ENCODE data around the gene OAF. TPM values are rescaled to one million over a fixed set of nuclear protein-coding genes. Genes with fewer than 3 reads are reported as not detected.

The OAF gene
- total RNA-seq, 1 experiment from 2014 or later: 32.3 TPM

GRCh38 chr11:120261931-120262330, 51.1 kb downstream of the OAF start:
- ATAC-seq (no peak), DNase-seq (ENCODE audit: low read depth, low spot score) (no peak)
- intact Hi-C loops (cut with micrococcal nuclease): no loop called here
- Histone ChIP-seq H3K4me1 (ENCODE audit: control insufficient read depth in 1 of 2, insufficient read depth in 2 of 2, low read length in 2 of 2) (no peaks in the 10 kb centered on the region), H4K20me1 (ENCODE audit: insufficient read depth) (no peaks in the 10 kb centered on the region), H3K27me3 (ENCODE audit: insufficient read depth, low read length) (peaks cover 41% of the 10 kb centered on the region; the same call in 1 of the 2 replicates), H3K9me3 (ENCODE audit: control insufficient read depth in 1 of 2, insufficient read depth in 1 of 2, low read depth in 1 of 2, low read length in 2 of 2) (no peaks in the 10 kb centered on the region), H3K36me3 (ENCODE audit: control insufficient read depth in 1 of 2, insufficient read depth in 2 of 2, low read length in 2 of 2) (no peaks in the 10 kb centered on the region), H3K4me3 (replicated peaks in 1 of 2; ENCODE audit: low read depth in 1 of 2, low read length in 2 of 2) (no peak overlapping the region), H3K9me2 (ENCODE audit: insufficient read depth) (no peaks in the 10 kb centered on the region), H3K4me2 (ENCODE audit: low read length) (no peak overlapping the region), H2AFZ (ENCODE audit: low read depth, low read length, poor library complexity, severe bottlenecking) (no peak overlapping the region), H3K27ac (ENCODE audit: low read depth, low read length) (no peak overlapping the region), H3K9ac (ENCODE audit: low read length) (no peak overlapping the region), H3K79me2 (ENCODE audit: insufficient read depth, low read length) (no peaks in the 10 kb centered on the region)
- TF ChIP-seq CEBPB (IDR thresholded peaks at IDR 0.05; ENCODE audit: low read depth) (no peak), ZFX (IDR thresholded peaks at IDR 0.05) (no peak), ZBTB33 (IDR thresholded peaks at IDR 0.05; ENCODE audit: extremely low read depth, insufficient replicate concordance, low read length) (no peak), RAD21 (IDR thresholded peaks at IDR 0.05; ENCODE audit: low read depth) (no peak), EZH2 (IDR thresholded peaks at IDR 0.05) (no peak), POLR2AphosphoS5 (IDR thresholded peaks at IDR 0.05; ENCODE audit: low read depth, low read length) (no peak), CBX3 (IDR thresholded peaks at IDR 0.05; ENCODE audit: low read depth) (no peak), YY1 (IDR thresholded peaks at IDR 0.05; ENCODE audit: extremely low read depth, insufficient replicate concordance, low read depth, low read length) (no peak), REST (IDR thresholded peaks at IDR 0.05; ENCODE audit: low read depth) (no peak)
- ChIA-PET CTCF (interaction anchor here (1.7 kb wide), 1 partner anchor 41 kb away, joined by 5 read pairs; no protein-coding TSS in a partner anchor), RAD21 (ENCODE audit: low non-redundant PET in 1 of 2, low total read pairs in 2 of 2, uncharacterized antibody in 2 of 2, unreplicated experiment in 2 of 2) (no interaction called here), POLR2A (no interaction called here)
- BruUV-seq (replicated peaks): no TSS peak

Data from HCT116 (cell line).